A673 (cell line): ENCODE data around the gene MATN4. TPM values are rescaled to one million over a fixed set of nuclear protein-coding genes. Genes with fewer than 3 reads are reported as not detected.

Experiments
- BruUV-seq: library from RNA; stranded (reverse); fragments of 400-500 nt; replicated peaks from 2 replicates; lab custom pipeline; 2021; lab: Mats Ljungman, UMichigan
- CTCF ChIA-PET: fragments of 300-600 bp; sonication (Branson Sonifier 250); formaldehyde crosslinking; loops from one replicate; lab custom pipeline; 2022; ENCODE audit warnings: antibody characterized with exemption; lab: Charles Lee
- POLR2A ChIA-PET: fragments of 300-600 bp; sonication (Branson Sonifier 250); formaldehyde crosslinking; loops from one replicate; lab custom pipeline; 2022; ENCODE audit warnings: antibody characterized with exemption; ENCODE audit not compliant: low non-redundant PET; lab: Charles Lee
- DNase-seq: peaks from one replicate; pipeline ENCODE4 v3.0.0-alpha.2; 2015; ENCODE audit warnings: low spot score
- H3K27ac ChIP-seq: fragments of 200-600 bp; sonication (generic); 2 replicates; pipeline ENCODE4 v1.5.1; 2016; ENCODE audit warnings: mixed run types, low read depth, mild to moderate bottlenecking, mixed read lengths, antibody characterized with exemption, low read length; ENCODE audit not compliant: poor library complexity, severe bottlenecking
- H3K27me3 ChIP-seq: fragments of 200-600 bp; sonication (generic); replicated peaks from 2 replicates; pipeline ENCODE4 v1.6.1; 2017; ENCODE audit warnings: mixed run types, low read depth, mild to moderate bottlenecking, mixed read lengths, antibody characterized with exemption, low read length; ENCODE audit not compliant: insufficient read depth, poor library complexity
- H3K36me3 ChIP-seq: fragments of 200-600 bp; sonication (generic); 2 replicates; pipeline ENCODE4 v1.6.1; 2016; ENCODE audit warnings: mixed run types, mild to moderate bottlenecking, mixed read lengths, antibody characterized with exemption, low read length; ENCODE audit not compliant: insufficient read depth, poor library complexity, severe bottlenecking
- H3K4me1 ChIP-seq: fragments of 200-600 bp; sonication (generic); 2 replicates; pipeline ENCODE4 v1.6.1; 2017; ENCODE audit warnings: mixed run types, mild to moderate bottlenecking, mixed read lengths, antibody characterized with exemption, low read length; ENCODE audit not compliant: insufficient read depth, poor library complexity, severe bottlenecking
- H3K4me3 ChIP-seq: fragments of 200-600 bp; sonication (generic); 2 replicates; pipeline ENCODE4 v1.5.1; 2016; ENCODE audit warnings: low read depth, mixed run types, mild to moderate bottlenecking, mixed read lengths, low read length; ENCODE audit not compliant: poor library complexity, severe bottlenecking
- H3K9me3 ChIP-seq: fragments of 200-600 bp; sonication (generic); 2 replicates; pipeline ENCODE4 v1.6.1; 2016; ENCODE audit warnings: mixed run types, low read depth, mild to moderate bottlenecking, mixed read lengths, antibody characterized with exemption, low read length; ENCODE audit not compliant: poor library complexity, severe bottlenecking
- EZH2 ChIP-seq: fragments of 200-600 bp; sonication (generic); IDR thresholded peaks from 2 replicates; pipeline ENCODE4 v1.6.1; 2017; ENCODE audit warnings: borderline replicate concordance, low read depth, mild to moderate bottlenecking, mixed read lengths, antibody characterized with exemption, low read length; ENCODE audit not compliant: poor library complexity, severe bottlenecking
- intact Hi-C: fragments of 100-400 bp; cut with micrococcal nuclease; formaldehyde crosslinking; loops from one replicate; pipeline ENCODE4 v1.10.0; 2022; ENCODE audit not compliant: unreplicated experiment
- total RNA-seq: library from RNA; stranded (reverse); gene quantifications from 2 replicates; pipeline ENCODE4 v1.2.3, GENCODE V29; 2021
- TF ChIP-seq, protein P1 (sequence below): fragments of 300-800, 200-600 bp; sonication (generic); conservative IDR thresholded peaks from 2 replicates; pipeline ENCODE4 v1.5.1; 2017; ENCODE audit warnings: low read depth, mild to moderate bottlenecking, antibody characterized with exemption, low read length, moderate library complexity, mixed read lengths

MATN4 gene
- total RNA-seq, 1 experiment from 2014 or later, result 0.28 TPM

DNA sequence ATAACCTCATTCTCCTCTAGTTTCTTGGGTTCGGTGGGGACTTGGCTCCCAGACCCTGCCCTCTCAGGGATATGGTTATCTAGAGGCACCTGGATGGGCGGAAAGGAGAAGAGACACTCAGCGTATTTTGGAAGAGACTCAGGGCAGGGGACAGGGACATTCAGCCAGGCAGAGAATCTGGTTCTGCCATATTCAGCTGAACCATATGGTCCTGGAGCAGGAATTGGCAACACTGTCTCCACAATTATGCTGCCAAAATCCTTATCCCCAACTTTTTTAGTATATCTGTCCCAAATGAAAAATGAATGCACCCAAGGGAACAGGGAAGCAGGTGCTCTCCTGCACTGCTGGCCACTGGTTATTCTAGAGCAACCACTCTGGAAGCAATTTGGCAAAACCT lies 22.4 kb upstream of the MATN4 start:
- POLR2A ChIA-PET, result no interaction called here
- CTCF ChIA-PET, result interaction anchor here (0.6 kb wide), 1 partner anchor 54 kb away, joined by 3 read pairs; no protein-coding TSS in a partner anchor
- no peak for TF ChIP-seq EZH2
- peaks cover 23% of the 10 kb centered on the region for H3K36me3 ChIP-seq
- H3K27ac ChIP-seq, result no peak overlapping the region
- BruUV-seq, result no TSS peak
- H3K4me3 ChIP-seq, result no peak overlapping the region
- H3K4me1 ChIP-seq, result peaks cover 6% of the 10 kb centered on the region
- intact Hi-C loops, result no loop called here
- H3K27me3 ChIP-seq, result no peaks in the 10 kb centered on the region
- no peak for DNase-seq
- no peaks in the 10 kb centered on the region for H3K9me3 ChIP-seq

DNA sequence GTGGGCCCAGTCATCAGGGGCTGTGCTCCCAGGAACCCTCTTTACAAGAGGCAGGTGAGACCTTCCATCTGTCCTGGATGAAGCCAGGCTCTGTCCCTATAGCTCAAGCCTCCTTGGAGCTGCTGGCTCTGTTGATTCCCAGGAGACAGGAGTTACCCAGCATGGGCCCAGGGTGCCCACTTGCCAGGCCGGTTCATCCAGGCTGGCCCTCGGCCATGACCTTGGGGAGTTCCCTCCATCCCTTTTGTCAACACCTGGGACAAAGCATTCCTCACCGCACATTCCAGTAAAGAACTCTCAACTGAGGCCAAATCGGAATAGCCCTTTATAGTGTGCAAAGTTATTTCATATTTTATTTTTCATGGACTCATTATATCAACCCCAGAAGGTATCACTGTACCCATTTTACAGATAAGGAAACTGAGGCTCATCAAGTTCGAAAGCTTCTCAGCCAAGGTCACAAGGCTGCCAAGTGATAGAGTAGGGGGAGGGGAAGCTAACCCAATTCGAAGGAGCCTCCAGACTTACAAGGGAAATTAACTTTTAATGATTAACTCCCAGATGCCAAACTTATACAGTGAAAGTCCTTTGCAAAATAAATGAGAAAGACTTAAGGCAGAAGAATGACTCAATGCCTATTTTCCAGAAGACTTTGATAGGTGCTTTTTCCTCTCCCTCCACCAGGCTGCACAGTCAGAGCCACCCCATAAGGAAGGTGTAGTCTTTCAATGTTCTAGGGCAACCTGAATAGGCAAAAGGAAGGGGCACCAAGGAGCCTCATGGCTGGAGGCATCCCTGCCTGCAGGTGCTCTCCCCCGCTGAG lies 21.6 kb upstream of the MATN4 start:
- Histone ChIP-seq H3K4me3 (no peak overlapping the region), H3K4me1 (peaks cover 9% of the 10 kb centered on the region), H3K27ac (no peak overlapping the region), H3K27me3 (no peaks in the 10 kb centered on the region), H3K36me3 (peaks cover 23% of the 10 kb centered on the region), H3K9me3 (no peaks in the 10 kb centered on the region)
- ChIA-PET CTCF (interaction anchor here (0.6 kb wide), 1 partner anchor 55 kb away, joined by 3 read pairs; no protein-coding TSS in a partner anchor), POLR2A (no interaction called here)
- BruUV-seq, result no TSS peak
- no peak for TF ChIP-seq EZH2
- TF ChIP-seq, protein P1, sequence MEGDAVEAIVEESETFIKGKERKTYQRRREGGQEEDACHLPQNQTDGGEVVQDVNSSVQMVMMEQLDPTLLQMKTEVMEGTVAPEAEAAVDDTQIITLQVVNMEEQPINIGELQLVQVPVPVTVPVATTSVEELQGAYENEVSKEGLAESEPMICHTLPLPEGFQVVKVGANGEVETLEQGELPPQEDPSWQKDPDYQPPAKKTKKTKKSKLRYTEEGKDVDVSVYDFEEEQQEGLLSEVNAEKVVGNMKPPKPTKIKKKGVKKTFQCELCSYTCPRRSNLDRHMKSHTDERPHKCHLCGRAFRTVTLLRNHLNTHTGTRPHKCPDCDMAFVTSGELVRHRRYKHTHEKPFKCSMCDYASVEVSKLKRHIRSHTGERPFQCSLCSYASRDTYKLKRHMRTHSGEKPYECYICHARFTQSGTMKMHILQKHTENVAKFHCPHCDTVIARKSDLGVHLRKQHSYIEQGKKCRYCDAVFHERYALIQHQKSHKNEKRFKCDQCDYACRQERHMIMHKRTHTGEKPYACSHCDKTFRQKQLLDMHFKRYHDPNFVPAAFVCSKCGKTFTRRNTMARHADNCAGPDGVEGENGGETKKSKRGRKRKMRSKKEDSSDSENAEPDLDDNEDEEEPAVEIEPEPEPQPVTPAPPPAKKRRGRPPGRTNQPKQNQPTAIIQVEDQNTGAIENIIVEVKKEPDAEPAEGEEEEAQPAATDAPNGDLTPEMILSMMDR, result no peak
- intact Hi-C loops, result no loop called here
- DNase-seq, result no peak

DNA sequence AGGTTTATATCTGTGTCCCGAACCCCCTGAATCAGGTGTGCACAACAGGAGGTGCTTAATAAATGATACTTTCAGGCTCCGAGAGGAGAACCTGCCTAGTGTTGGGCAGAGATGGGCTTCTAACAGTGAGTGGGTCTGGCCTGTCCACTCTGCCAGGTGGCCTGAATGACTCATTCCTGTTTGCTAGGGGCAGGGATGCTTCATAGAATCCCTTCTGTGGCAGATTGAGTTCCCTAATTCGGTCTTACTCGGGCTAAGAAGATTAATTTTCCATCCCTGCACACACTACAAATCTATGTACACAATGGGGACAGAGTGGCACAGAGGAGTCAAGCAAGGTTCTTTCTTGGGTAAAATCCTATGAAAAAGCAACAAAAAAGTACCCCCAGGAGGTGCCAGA lies 20.4 kb upstream of the MATN4 start:
- H3K4me1 ChIP-seq, result peaks cover 9% of the 10 kb centered on the region
- intact Hi-C loops, result no loop called here
- ChIA-PET POLR2A (no interaction called here), CTCF (no interaction called here)
- no peak overlapping the region for H3K4me3 ChIP-seq
- TF ChIP-seq, protein P1, result no peak
- TF ChIP-seq EZH2, result no peak
- no peaks in the 10 kb centered on the region for H3K9me3 ChIP-seq
- peaks cover 23% of the 10 kb centered on the region for H3K36me3 ChIP-seq
- BruUV-seq, result no TSS peak
- no peaks in the 10 kb centered on the region for H3K27me3 ChIP-seq
- H3K27ac ChIP-seq, result no peak overlapping the region
- DNase-seq, result no peak
